ENCODE data around the gene CDK5RAP1.

DNA sequence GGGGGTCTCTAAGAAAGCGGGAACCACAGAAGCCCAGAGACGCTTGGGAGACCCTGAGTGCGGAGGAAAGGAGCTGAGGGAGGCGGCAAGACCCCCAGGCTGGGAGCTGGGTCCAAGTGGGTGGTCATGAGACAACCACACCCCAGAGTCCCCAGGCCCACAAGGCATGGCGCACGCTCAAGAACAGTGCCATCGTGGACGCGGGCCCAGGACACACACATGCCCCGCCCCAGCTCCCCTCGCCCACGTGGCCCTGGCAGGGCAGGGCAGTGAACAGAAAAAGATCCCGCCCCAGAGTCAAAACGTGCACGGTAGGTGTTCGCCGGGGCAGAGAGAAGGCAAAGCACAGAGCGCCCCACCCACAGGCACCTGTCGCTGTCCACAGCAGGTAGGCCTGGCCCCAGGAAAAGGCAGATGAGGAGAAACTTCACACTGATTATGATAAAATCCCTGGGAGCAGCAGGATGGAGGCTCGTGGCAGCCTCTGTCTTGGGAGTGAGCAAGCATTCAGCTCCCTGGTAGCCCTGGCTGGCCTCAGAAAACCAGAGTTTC is 68.3 kb downstream of the CDK5RAP1 start:
- TF ChIP-seq, protein P1, sequence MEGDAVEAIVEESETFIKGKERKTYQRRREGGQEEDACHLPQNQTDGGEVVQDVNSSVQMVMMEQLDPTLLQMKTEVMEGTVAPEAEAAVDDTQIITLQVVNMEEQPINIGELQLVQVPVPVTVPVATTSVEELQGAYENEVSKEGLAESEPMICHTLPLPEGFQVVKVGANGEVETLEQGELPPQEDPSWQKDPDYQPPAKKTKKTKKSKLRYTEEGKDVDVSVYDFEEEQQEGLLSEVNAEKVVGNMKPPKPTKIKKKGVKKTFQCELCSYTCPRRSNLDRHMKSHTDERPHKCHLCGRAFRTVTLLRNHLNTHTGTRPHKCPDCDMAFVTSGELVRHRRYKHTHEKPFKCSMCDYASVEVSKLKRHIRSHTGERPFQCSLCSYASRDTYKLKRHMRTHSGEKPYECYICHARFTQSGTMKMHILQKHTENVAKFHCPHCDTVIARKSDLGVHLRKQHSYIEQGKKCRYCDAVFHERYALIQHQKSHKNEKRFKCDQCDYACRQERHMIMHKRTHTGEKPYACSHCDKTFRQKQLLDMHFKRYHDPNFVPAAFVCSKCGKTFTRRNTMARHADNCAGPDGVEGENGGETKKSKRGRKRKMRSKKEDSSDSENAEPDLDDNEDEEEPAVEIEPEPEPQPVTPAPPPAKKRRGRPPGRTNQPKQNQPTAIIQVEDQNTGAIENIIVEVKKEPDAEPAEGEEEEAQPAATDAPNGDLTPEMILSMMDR (conservative IDR thresholded peaks at IDR 0.05; ENCODE audit: low read length), result no peak
- no peak for TF ChIP-seq EZH2phosphoT487 (IDR thresholded peaks at IDR 0.05; ENCODE audit: borderline replicate concordance, low read depth, low read length)
